Cortex of kidney (tissue), 1 donor: ENCODE data around the gene RAB11FIP3.
"Not testable (repeated sequence)": the region's sequence is repeated elsewhere in the genome, so short reads cannot be mapped to it uniquely, and the experiment has no call there.

Source experiments
- DNase-seq: peaks from one replicate; lab custom pipeline; 2025; lab: John Stamatoyannopoulos, UW

Gene RAB11FIP3

GRCh38 chr16:467249-467871 lies 41.9 kb downstream of the RAB11FIP3 start:
- DNase-seq: not testable (repeated sequence)

- no peak for DNase-seq
Measured at GRCh38 chr16:468068-468821, 42.8 kb downstream of the RAB11FIP3 start.

- DNase-seq: not testable (repeated sequence)
Measured at GRCh38 chr16:469459-469858, 44.0 kb downstream of the RAB11FIP3 start.

- DNase-seq: no peak
Measured at GRCh38 chr16:470418-470817, 45.0 kb downstream of the RAB11FIP3 start.

GRCh38 chr16:471353-472198 lies 46.1 kb downstream of the RAB11FIP3 start:
- no peak for DNase-seq

GRCh38 chr16:472199-472504 lies 46.7 kb downstream of the RAB11FIP3 start:
- DNase-seq: no peak

- no peak for DNase-seq
Measured at GRCh38 chr16:473046-474043, 47.9 kb downstream of the RAB11FIP3 start.

- DNase-seq: no peak
Measured at GRCh38 chr16:474420-475122, 49.1 kb downstream of the RAB11FIP3 start.

GRCh38 chr16:476039-476438 lies 50.6 kb downstream of the RAB11FIP3 start:
- DNase-seq: no peak

GRCh38 chr16:477301-478157 lies 52.1 kb downstream of the RAB11FIP3 start:
- no peak for DNase-seq

GRCh38 chr16:478287-478686 lies 52.8 kb downstream of the RAB11FIP3 start:
- DNase-seq: not testable (repeated sequence)

GRCh38 chr16:482468-483185 lies 57.2 kb downstream of the RAB11FIP3 start:
- DNase-seq: no peak

GRCh38 chr16:483341-484075 lies 58.1 kb downstream of the RAB11FIP3 start:
- no peak for DNase-seq

GRCh38 chr16:489606-490005 lies 64.2 kb downstream of the RAB11FIP3 start:
- DNase-seq: no peak

- DNase-seq: no peak
Measured at GRCh38 chr16:490768-491167, 65.3 kb downstream of the RAB11FIP3 start.

- no peak for DNase-seq
Measured at GRCh38 chr16:491220-491919, 65.9 kb downstream of the RAB11FIP3 start.

GRCh38 chr16:492211-492875 lies 66.9 kb downstream of the RAB11FIP3 start:
- DNase-seq: no peak
